ENCODE data around the gene SLC28A1. TPM values are rescaled to one million over a fixed set of nuclear protein-coding genes. Genes with fewer than 3 reads are reported as not detected.

Gene SLC28A1
- polyA plus RNA-seq, 3 donors, result 0.02 to 0.34 TPM; not detected in 1

DNA sequence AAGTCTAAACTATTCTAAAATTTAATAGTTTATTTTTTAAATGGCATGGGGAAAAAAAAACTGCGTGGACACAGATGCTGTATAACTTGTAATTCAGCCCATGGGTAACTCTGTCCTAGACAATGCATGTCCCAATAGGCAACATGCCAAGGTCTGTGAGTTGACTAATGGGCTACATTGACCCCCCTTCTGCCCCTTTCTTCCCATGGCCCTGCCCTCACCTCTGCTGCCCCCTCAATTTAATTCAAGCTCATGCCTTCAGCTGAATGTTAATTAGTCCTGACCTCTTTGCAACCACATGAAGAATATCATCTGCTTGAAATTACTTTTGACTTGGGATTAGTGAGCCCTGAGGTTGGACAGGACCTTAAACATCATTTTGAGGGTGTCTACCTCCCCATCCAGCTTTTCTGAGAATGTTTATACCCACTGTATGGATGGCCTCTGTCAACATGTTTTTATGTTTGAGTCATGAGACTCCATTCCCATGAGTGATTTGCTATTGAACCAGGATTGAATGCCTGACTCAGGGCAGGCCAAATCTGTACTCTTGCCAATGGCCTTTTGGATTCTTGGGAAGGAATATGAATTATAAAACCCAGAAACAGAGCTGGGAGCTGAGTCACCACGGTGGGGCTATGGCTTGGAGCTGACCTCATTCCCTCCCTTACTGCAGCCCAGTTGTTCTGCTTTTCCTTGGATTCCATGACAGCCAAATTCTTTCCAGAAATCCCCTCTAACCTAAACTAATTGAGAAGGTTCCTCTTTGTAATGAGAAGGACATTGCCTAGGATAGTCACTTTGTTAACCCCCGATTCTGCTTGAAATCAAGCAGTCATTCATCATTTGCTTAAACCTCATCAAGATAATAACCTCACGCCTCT lies 63.7 kb downstream of the SLC28A1 start:
- H3K27ac ChIP-seq (ENCODE audit: low read depth, low read length), result no peak overlapping the region
- WGBS, 3 donors, result 61 to 82% (median 63%) methylated on average over 4 of the region's 4 CpGs

GRCh38 chr15:84949043-84949442 lies 64.6 kb downstream of the SLC28A1 start:
- 79% methylated on average over 2 of the region's 2 CpGs for WGBS, 3 donors
- no peak overlapping the region for H3K27ac ChIP-seq (ENCODE audit: low read depth, low read length)

GRCh38 chr15:84949845-84950569 lies 65.5 kb downstream of the SLC28A1 start:
- WGBS, 3 donors, result 70 to 72% (median 71%) methylated on average over 7 of the region's 7 CpGs
- no peak overlapping the region for H3K27ac ChIP-seq (ENCODE audit: low read depth, low read length)

GRCh38 chr15:84950570-84951111 lies 66.2 kb downstream of the SLC28A1 start:
- 79 to 90% (median 88%) methylated on average over 7 of the region's 7 CpGs for WGBS, 3 donors
- H3K27ac ChIP-seq (ENCODE audit: low read depth, low read length), result no peak overlapping the region

DNA sequence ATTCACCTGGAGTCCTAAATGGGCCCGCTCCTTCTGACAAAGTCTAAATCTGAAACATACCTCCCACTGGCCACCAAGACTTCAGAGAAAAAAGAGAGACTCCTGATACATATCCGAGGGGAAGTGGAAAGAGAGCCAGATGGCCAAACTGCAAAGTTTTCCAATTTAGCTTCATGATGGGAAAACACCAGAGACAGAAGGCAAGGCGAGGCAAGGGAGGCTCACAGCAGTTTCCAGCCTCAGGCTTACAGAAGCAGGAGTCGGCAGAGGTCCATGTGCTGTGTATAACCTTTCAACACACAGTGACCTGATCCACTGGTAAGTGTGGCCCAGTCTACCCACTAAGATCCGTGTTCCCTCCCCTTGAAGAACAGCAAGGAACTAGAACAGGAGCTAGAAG lies 67.3 kb downstream of the SLC28A1 start:
- WGBS, 3 donors, result 69 to 85% (median 73%) methylated on average over 5 of the region's 5 CpGs
- H3K27ac ChIP-seq (ENCODE audit: low read depth, low read length), result no peak overlapping the region

DNA sequence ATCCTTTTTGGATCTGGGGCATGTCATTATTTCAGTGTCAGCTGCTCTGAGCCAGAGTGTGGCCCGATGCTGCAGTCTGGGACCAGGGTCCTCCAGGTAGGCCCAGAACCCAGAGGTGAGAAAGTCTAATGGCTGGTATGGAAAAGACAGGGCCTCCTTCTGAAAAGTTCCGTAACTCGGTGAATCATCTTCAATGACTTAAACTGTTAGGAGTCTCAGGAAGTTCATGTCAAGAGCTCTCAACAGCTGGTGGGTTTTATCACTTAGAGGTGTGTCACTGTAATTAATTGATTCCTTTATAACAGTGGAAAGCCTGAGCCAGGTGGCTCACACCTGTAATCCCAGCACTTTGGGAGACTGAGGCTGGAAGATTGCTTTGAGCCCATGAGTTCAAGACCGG lies 68.7 kb downstream of the SLC28A1 start:
- 90 to 94% (median 93%) methylated on average over 4 of the region's 4 CpGs for WGBS, 3 donors
- no peak overlapping the region for H3K27ac ChIP-seq (ENCODE audit: low read depth, low read length)

- 43 to 68% (median 64%) methylated on average over 1 of the region's 1 CpG for WGBS, 3 donors
- H3K27ac ChIP-seq (ENCODE audit: low read depth, low read length), result no peak overlapping the region
Measured at GRCh38 chr15:84953726-84954125, 69.3 kb downstream of the SLC28A1 start.

DNA sequence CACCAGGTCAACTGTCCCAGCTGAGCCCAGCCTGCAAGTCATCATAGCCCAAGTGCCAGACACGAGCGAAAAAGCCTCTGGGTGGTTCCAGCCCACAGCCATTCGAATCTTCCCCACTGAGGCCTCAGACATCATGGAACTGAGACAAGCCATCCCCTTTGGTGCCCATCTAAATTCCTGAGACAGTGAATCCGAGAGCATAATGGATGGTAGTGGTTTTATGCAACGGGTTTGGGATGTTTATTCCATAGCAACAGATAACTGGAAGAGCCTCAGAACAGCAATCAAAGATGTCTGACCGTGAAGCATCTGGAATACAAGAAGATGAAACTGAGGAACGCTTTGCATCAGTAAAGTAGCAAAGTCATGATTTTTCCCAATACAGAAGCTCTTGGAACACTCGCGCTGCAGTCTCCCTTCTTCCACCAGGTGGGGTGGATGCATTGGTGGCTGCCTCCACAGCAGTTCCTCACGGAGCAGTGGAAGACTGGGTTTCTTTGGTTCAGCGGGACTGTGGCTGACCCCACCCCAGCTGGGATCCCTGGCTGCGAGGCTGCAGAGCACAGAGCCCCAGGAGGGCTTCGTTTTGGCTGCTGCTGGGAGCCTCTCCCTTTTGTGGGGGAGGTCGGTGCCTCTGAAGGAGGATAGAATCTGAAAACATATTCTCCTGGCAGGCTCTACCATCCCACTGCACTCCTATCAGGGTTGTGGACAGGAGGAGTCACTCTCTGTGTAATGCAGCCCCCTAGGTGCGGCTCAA lies 70.8 kb downstream of the SLC28A1 start:
- no peak overlapping the region for H3K27ac ChIP-seq (ENCODE audit: low read depth, low read length)
- 27 to 29% (median 27%) methylated on average over 15 of the region's 15 CpGs for WGBS, 3 donors

DNA sequence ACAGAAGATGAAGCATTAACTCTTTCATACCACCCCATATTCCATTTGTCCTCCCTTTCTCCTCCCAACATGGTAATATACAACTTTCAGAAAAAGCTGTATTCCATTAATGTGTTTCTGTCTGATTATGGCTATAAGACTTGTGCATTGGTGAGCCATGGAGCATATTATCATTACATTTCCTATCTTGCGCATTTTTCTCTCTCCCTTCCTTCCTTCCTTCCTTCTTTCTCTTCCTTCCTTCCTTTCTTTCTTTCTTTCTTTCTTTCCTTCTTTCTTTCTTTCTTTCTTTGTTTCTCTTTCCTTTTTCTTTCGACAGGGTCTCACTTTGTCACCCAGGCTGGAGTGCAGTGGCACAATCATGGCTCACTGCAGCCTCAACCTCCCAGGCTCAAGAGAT lies 71.7 kb downstream of the SLC28A1 start:
- 76 to 81% (median 77%) methylated on average over 2 of the region's 2 CpGs for WGBS, 3 donors
- no peak overlapping the region for H3K27ac ChIP-seq (ENCODE audit: low read depth, low read length)

- 79 to 88% (median 88%) methylated on average over 13 of the region's 13 CpGs for WGBS, 3 donors
- no peak overlapping the region for H3K27ac ChIP-seq (ENCODE audit: low read depth, low read length)
Measured at GRCh38 chr15:84960391-84961113, 76.1 kb downstream of the SLC28A1 start.

- WGBS, 3 donors, result 83 to 94% (median 87%) methylated on average over 3 of the region's 3 CpGs
- no peak overlapping the region for H3K27ac ChIP-seq (ENCODE audit: low read depth, low read length)
Measured at GRCh38 chr15:84961114-84961452, 76.6 kb downstream of the SLC28A1 start.

DNA sequence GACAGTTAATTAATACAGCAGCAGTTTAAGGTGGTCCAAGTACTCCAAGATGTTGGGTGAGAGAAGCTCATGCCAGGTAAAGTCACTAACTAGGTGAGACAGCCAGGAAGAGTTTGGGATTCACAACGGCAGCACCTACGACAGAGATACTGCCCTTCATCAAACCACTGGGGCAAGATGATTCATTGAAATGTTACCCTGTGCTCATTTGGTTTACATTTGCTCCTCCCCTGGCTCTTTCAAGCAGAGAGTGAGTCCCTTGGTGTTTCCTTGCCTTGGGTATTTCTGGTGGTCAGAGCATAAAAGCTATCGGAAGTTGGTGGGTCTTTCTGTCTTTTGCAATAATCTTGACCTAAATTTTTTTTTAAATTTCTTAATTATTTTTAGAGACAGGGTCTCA lies 77.2 kb downstream of the SLC28A1 start:
- no peak overlapping the region for H3K27ac ChIP-seq (ENCODE audit: low read depth, low read length)
- 84 to 87% (median 85%) methylated on average over 3 of the region's 3 CpGs for WGBS, 3 donors

DNA sequence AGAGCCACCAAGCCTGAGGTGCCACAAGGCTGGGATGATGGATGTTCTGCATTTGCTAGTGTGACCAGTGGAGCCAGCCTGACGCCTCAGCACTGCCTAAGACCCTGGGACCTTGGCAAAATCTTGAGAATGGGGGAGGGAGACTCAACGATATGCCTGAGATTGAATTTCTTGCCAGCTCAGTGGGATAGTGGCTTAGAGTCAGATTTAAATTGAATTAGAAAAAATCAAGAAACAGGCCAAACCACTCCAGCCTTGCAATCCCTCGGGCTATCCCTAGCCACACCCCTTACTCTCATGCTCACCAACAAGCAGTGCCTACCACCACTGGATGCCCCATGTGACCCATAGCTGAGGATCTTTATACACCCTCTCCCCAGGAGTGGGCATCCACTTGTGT lies 78.5 kb downstream of the SLC28A1 start:
- 59 to 79% (median 73%) methylated on average over 3 of the region's 3 CpGs for WGBS, 3 donors
- H3K27ac ChIP-seq (ENCODE audit: low read depth, low read length), result no peak overlapping the region

GRCh38 chr15:84967380-84967779 lies 82.9 kb downstream of the SLC28A1 start:
- 39 to 71% (median 44%) methylated on average over 3 of the region's 3 CpGs for WGBS, 3 donors

GRCh38 chr15:84968301-84968700 lies 83.8 kb downstream of the SLC28A1 start:
- H3K27ac ChIP-seq (ENCODE audit: low read depth, low read length), result no peak overlapping the region
- 90 to 99% (median 93%) methylated on average over 3 of the region's 3 CpGs for WGBS, 3 donors

More at GRCh38 chr15:84967380-84967779, 82.9 kb downstream of the SLC28A1 start:
- no peak overlapping the region for H3K27ac ChIP-seq (ENCODE audit: low read depth, low read length)

DNA sequence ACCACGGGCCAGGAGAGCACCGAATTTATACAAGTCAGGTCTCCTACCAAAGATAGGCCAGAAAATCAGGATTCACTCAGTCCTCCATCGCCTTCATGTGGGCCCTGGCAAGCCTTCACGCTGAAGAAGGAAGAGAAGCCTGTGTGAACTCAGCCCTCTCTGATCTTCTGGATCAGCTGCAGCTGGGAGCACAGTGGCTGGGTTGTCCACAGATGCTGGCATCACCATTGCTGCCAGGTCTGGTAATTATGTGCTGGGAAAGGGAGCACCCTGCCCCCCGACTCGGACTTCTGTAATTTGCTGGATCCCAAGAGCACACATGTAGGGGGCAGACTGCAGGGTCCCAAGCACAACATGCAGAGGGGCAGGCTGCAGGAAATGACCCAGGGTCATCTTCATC lies 84.8 kb downstream of the SLC28A1 start:
- 66 to 70% (median 66%) methylated on average over 6 of the region's 6 CpGs for WGBS, 3 donors
- H3K27ac ChIP-seq (ENCODE audit: low read depth, low read length), result no peak overlapping the region

DNA sequence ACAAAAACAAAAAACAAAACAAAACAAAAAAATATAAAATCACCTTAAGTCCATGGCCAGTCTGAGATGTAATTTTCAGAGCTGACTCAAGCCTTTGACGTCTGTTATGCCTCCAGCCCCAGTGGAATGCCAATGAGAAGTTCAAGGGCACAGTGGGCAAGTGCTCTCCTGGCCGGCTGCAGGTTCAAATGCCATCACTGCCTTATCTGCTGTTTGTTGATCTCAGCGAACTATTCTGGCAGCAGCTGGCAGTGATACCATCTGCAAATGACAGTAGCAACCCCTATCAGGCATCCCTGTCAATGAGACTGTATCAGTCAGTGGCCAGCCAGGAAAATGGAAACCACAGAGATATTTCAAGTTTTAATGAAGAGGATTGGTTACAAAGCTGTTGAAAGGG lies 86.4 kb downstream of the SLC28A1 start:
- WGBS, 3 donors, result 36 to 87% (median 86%) methylated on average over 3 of the region's 3 CpGs
- no peak overlapping the region for H3K27ac ChIP-seq (ENCODE audit: low read depth, low read length)

All from adipose tissue (tissue), 3 donors.